HG03025 (cell line): ENCODE data around the gene C11orf16.
"Not testable (repeated sequence)": the region's sequence is repeated elsewhere in the genome, so short reads cannot be mapped to it uniquely, and the experiment has no call there.

Experiments
- ATAC-seq: cut with Tn5 transposase; IDR thresholded peaks from one replicate; pipeline ENCODE4 v1.9.1; 2021; ENCODE audit warnings: mild to moderate bottlenecking, moderate library complexity; ENCODE audit not compliant: unreplicated experiment, low FRiP score

Gene C11orf16

GRCh38 chr11:8932564-8933180 is at the start of gene C11orf16:
C11orf16 (minus strand) TSS chr11:8932947; CDS start chr11:8932308, 639 bp downstream.
- no peak for ATAC-seq

- no peak for ATAC-seq
Measured at GRCh38 chr11:8980485-8980884, 47.7 kb upstream of the C11orf16 start.

- ATAC-seq, result not testable (repeated sequence)
Measured at GRCh38 chr11:8979365-8979764, 46.6 kb upstream of the C11orf16 start.

GRCh38 chr11:8973121-8973520 is 40.4 kb upstream of the C11orf16 start:
- ATAC-seq, result no peak

GRCh38 chr11:8971924-8972316 is 39.2 kb upstream of the C11orf16 start:
- no peak for ATAC-seq

GRCh38 chr11:8971196-8971923 is 38.6 kb upstream of the C11orf16 start:
- no peak for ATAC-seq

GRCh38 chr11:8967184-8967583 is 34.4 kb upstream of the C11orf16 start:
- ATAC-seq, result no peak

- ATAC-seq, result peak; percentile 79
Measured at GRCh38 chr11:8964324-8965320, 31.9 kb upstream of the C11orf16 start, which contains the start of gene TMEM9B. TMEM9B (minus strand) TSS chr11:8964442; CDS start chr11:8964313, 129 bp downstream.

GRCh38 chr11:8963569-8964323 is 31.0 kb upstream of the C11orf16 start:
- peak; percentile 71 for ATAC-seq

GRCh38 chr11:8962841-8963240 is 30.1 kb upstream of the C11orf16 start:
- no peak for ATAC-seq

GRCh38 chr11:8961401-8961800 is 28.7 kb upstream of the C11orf16 start:
- ATAC-seq, result no peak

- no peak for ATAC-seq
Measured at GRCh38 chr11:8959546-8960166, 26.9 kb upstream of the C11orf16 start.

- no peak for ATAC-seq
Measured at GRCh38 chr11:8956860-8957259, 24.1 kb upstream of the C11orf16 start.

GRCh38 chr11:8948886-8949285 is 16.1 kb upstream of the C11orf16 start:
- no peak for ATAC-seq

- ATAC-seq, result no peak
Measured at GRCh38 chr11:8947230-8947943, 14.6 kb upstream of the C11orf16 start.

GRCh38 chr11:8942518-8943066 is 9.8 kb upstream of the C11orf16 start, which contains the start of gene ASCL3:
ASCL3 (minus strand) TSS chr11:8943016; CDS start chr11:8938161, 4,855 bp downstream.
- no peak for ATAC-seq

GRCh38 chr11:8941341-8942103 is 8.8 kb upstream of the C11orf16 start:
- ATAC-seq, result no peak

GRCh38 chr11:8937659-8938058 is 4.9 kb upstream of the C11orf16 start:
- no peak for ATAC-seq
